ENCODE results near the gene C19orf33.

DNA sequence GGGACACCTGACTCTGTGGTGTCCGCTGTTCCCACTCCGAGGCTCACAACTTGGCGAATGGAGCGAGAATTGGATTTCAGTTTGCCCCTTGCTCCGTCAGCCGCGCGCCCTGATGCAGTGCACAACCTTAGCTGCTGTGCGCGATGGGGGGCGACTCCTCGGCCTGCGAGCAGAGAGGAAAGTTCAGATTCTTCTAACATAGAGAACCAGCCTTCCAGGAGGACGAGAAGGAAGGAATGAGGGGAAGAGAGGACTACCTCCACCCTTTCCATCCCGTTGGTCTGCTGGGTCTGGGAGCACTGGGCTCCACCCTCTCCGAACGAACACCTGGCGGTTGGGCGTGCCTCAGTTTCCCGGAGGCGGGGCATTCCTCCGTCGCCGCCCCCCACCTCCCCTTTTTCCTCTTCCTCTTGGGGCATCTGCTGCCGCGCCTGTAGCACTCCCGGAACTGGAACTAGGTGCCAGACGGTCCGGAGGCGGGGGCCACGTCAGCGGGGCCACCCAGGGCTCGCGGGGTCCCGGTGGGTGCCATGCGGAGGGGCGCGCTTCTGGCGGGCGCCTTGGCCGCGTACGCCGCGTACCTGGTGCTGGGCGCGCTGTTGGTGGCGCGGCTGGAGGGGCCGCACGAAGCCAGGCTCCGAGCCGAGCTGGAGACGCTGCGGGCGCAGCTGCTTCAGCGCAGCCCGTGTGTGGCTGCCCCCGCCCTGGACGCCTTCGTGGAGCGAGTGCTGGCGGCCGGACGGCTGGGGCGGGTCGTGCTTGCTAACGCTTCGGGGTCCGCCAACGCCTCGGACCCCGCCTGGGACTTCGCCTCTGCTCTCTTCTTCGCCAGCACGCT, 15.6 kb downstream of the C19orf33 start, which contains the start of gene KCNK6:
- TF ChIP-seq, protein P1, sequence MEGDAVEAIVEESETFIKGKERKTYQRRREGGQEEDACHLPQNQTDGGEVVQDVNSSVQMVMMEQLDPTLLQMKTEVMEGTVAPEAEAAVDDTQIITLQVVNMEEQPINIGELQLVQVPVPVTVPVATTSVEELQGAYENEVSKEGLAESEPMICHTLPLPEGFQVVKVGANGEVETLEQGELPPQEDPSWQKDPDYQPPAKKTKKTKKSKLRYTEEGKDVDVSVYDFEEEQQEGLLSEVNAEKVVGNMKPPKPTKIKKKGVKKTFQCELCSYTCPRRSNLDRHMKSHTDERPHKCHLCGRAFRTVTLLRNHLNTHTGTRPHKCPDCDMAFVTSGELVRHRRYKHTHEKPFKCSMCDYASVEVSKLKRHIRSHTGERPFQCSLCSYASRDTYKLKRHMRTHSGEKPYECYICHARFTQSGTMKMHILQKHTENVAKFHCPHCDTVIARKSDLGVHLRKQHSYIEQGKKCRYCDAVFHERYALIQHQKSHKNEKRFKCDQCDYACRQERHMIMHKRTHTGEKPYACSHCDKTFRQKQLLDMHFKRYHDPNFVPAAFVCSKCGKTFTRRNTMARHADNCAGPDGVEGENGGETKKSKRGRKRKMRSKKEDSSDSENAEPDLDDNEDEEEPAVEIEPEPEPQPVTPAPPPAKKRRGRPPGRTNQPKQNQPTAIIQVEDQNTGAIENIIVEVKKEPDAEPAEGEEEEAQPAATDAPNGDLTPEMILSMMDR (IDR thresholded peaks at IDR 0.05; ENCODE audit: low read depth, low read length), result no peak
- TF ChIP-seq EZH2phosphoT487 (IDR thresholded peaks at IDR 0.05; ENCODE audit: low read depth), result no peak
